Retina (tissue), 1 donor: ENCODE data around the gene TBCD.
"Not testable (repeated sequence)": the region's sequence is repeated elsewhere in the genome, so short reads cannot be mapped to it uniquely, and the experiment has no call there.

ENCODE experiments used
- DNase-seq: peaks from one replicate; pipeline ENCODE4 v3.0.0-alpha.2; 2016

The TBCD gene

DNA sequence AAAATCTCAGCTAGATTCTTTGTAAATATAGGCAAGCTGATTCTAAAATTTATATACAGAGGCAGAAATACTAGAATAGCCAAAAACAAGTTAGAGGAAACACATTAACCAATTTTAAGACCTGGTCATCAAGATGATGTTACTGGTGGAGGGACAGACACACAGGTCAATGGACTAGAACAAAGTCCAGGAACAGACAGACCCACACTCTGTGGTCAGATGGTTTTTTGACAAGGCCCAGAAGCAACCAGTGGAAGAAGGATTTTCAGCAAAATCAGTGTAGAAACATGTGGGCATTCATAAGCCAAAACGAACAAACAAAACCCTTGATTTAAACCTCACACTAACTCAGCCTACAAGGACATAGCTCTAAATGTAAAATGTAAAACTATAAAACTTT is 227.9 kb downstream of the TBCD start:
- DNase-seq: no peak

DNA sequence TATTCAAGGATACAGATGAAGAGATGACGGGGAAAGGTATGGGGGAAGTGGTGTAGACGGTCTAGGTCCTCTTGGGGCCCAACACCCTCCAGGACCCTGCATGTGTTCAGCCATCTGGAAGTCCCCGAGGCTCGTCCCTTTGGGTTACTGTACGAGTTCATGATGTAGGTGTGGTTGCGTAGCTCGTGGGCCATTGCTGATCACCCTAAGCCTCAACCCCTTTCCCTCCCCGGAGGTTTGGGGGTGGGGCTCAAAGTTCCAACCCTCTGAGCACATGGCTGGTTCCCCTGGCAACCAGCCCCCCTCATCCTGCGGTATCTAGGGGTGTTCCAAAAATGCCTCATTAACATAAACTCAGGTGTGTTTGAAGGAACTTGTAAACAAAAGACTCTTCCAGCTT is 228.8 kb downstream of the TBCD start:
- DNase-seq: no peak

GRCh38 chr17:82981141-82981730 is 229.4 kb downstream of the TBCD start:
- DNase-seq: no peak

DNA sequence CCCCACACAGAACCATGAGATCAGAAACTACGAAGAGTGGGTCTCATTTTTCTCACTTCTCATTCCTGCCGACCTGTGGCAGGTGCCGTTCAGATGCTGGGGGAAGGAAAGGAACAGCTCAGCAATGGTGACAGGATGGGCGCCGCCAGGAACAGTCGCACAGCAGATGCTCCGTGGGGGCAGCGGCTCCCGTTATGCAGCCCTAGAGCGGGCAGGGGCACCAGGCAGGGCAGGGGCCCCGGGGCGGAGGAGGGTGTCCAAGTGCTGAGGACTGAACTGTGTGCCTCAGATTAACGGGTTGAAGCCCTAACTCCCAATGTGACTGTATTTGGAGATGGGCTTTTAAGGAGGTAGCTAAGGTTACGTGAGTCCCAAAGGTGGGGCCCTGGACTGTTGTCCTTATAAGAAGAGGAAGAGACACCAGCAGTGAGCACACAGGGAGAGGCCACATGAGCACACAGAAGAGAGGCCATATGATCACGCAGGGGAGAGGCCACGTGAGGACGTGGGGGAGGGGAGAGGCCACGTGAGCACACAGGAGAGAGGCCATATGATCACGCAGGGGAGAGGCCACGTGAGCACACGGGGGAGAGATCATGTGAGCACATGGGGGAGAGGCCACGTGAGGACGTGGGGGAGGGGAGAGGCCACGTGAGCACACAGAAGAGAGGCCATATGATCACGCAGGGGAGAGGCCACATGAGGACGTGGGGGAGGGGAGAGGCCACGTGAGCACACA is 231.8 kb downstream of the TBCD start:
- no peak for DNase-seq

DNA sequence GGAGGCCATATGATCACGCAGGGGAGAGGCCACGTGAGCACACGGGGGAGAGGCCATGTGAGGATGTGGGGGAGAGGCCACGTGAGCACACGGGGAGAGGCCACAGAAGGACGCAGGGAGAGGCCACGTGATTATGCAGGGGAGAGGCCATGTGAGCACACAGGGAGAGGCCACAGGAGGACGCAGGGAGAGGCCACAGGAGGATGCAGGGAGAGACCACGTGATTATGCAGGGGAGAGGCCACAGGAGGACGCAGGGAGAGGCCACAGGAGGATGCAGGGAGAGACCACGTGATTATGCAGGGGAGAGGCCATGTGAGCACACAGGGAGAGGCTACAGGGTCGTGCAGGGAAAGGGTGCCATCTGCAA is 232.4 kb downstream of the TBCD start:
- not testable (repeated sequence) for DNase-seq

- DNase-seq: no peak
Measured at GRCh38 chr17:82984751-82985427, 233.0 kb downstream of the TBCD start.

DNA sequence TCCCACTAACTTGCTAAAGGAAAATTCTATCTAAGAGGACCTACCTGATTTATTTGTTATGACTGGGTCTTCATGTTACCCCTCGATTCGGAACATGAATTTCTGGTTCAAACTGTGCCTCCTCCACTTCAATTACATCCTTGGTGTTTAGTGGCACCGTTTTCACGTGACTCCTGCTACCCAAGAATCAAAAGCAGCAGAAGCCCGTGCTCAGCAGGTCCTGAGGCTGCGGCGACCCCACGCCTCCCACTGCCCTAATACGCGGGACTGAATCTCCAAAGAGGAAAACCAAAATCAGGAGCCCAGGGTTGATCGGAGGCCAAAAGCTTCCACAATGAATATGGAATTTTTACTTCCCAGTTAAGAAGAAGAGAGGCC is 233.6 kb downstream of the TBCD start:
- DNase-seq: no peak

- DNase-seq: peak; percentile 32
Measured at GRCh38 chr17:82985973-82986372, 234.1 kb downstream of the TBCD start.

DNA sequence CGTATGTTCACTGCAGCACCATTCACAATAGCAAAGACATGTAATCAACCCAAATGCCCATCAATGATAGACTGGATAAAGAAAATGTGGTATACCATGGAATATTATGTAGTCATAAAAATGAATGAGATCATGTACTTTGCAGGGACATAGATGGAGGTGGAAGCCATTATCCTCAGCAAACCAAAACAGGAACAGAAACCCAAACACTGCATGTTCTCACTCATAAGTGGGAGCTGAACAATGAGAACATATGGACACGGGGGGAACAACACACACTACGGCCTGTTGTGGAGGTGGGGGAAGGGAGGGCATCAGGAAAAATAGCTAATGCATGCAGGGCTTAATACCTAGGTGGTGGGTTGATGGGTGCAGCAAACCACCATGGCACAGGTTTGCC is 237.2 kb downstream of the TBCD start:
- DNase-seq: not testable (repeated sequence)

DNA sequence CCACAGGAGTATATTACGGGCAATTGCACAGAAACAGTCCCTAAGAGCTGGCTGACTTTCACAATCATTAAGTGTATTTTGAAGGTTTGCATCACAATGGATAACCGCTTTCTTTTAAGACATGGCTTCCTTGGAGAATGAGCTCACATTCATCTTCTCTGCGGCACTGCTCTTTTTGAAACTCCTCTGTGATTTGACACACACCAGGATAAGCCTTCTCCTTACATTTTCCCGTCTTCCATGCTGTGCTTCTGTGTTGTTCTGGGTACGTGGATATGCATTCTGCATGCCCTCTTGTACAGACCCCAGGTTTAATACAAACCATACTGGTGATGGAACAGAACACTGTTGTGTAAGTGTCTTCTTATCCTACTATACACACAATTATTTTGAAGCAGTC is 238.0 kb downstream of the TBCD start:
- DNase-seq: no peak

GRCh38 chr17:82993005-82993404 is 241.1 kb downstream of the TBCD start:
- no peak for DNase-seq
